GM18517 (cell line): ENCODE results near the gene PPFIBP2.

Source experiments
- ATAC-seq: cut with Tn5 transposase; IDR thresholded peaks from one replicate; pipeline ENCODE4 v1.9.1; 2021; ENCODE audit warnings: mild to moderate bottlenecking, moderate library complexity; ENCODE audit not compliant: unreplicated experiment

PPFIBP2 gene

DNA sequence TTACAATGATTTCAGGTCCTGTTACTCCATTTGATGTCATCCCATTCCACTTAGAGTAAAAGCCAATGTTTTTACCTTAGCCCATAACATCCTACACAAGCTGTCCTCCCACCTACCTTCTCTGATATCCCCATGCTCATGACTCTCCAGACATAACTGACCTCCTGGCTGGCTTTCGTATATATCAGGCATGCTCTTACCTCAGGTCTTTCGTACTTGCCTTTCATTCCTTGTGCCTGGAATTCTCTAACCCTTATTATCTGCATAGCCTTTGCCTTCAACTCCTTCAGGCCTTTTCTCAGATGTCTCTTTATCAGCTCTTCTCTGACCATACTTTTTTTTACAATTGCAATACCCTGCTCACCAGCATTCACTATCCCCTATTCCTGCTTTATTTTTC lies 169.8 kb downstream of the PPFIBP2 start:
- no peak for ATAC-seq

DNA sequence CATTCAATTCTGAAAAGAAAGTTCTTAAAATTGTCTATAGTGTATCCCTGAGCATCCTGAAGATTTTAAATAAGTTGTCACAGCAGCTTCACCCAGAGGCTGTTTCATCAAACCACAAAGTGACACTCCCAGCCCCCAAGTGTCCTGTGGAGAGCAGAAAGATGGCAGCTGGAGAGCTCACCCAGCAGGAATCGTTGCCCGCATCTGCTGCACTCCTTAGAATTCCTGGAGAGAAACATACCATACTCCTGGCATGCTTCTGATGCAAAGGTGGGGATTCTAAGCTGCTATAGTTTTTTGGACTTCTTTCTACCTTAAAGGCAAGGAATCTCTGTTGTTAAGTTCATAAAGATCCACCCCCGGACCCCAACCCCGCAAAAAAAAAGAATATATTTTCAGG lies 173.0 kb downstream of the PPFIBP2 start:
- no peak for ATAC-seq

DNA sequence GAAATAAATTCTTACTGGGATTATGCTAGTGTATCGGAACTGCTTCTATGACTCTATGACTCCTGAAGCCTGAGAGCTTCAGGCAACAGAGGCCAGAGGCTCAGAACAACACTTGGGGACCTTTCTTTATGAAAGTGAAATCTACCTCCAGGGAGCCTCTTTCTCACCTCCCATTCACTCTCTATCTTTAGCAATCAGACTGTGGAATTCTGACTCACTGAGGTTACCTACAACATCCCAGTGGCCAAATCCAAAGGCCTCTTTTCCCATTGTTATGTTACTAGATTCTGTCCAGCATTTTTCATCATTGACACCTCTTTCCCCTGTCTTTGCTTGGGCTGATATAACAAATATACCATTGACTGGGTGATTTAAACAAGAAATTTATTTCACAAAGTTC lies 173.6 kb downstream of the PPFIBP2 start:
- no peak for ATAC-seq

DNA sequence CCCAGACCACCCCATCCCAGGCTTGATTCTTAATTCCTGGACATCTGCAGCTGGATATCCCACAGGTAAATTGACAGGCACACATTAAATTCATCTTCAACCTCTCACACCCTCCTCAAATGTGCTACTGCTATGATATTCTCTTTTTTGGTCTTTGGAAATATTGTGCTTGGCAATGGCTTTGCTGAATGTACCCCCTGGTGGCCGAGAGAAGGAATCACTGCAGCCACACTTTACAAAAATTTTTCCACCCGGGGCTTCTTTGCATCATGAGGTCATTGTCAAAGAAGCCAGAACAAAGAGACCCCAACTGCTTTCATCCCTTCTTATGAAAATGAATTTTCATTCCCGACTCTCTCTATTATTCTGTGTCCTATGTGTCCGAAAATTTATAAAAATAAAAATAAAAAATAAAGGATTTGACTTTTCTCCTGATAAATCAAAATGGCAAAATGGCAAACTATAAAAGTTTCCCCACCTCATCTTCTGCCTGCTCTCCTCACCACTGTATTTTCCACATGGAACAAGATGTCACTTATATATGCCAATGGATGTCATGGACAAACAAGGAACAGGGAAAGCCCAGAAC lies 174.5 kb downstream of the PPFIBP2 start:
- ATAC-seq: no peak

DNA sequence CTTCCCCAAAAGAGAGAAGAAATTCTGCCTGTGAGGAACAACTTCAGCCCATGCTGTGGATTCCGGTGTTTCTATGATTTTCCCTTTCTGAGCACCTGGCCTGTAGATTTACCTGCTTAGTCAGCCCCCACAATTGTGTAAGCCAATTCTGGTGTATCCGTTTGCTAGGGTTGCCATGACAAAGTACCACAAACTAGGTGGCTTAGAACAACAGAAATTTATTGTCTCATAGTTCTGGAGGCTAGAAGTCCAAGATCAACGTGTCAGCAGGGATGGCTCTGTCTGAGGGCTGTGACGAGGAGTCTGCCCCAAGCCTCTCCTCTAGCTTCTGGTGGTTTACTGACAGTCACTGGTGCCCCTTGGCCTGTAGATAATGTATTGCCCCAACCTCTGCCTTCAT lies 175.4 kb downstream of the PPFIBP2 start:
- ATAC-seq: no peak

DNA sequence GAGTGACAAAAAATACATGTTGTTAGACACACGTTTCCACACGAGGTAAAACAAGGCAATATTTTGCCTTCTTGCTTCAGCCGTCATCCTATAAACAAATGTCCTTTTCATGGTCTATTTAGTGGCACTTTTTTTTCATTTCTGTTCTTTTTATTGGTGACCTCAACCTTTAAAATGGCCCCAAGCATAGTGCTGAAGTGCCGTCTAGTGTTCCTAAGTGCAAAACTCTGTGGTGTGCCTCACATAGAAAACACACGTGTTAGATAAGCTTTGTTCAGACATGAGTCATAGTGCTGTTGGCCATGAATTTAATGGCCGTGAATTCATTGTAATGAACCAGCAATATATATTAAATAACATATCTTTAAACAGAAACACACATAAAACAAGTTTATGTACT lies 176.8 kb downstream of the PPFIBP2 start:
- ATAC-seq: no peak

DNA sequence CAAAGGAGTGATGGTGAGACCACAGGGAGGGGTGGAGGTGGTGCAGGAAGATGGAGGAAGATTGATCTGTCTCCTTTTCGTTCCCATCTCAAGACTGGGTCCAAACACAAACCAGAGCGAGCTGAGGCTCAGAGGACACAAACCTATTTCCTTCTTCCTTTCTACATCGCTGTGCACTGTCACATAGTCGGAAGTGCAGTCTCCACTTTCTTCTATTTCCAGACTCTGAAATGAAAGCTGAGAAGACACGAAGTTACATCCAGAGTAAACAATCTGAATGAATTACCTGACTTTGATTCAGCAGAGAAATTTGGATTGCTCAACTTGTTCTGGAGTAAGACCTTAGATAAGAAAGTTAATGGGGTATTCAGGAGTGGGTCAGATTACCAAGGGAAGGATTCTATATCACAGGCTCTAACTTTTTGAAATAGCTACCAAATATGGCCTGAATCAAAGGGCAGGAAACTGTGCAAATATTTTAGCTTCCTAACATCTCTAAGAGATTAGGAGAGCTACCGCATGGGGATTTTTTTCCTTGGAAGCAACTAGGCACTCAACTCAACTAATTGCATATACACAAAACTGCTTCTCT lies 178.1 kb downstream of the PPFIBP2 start:
- ATAC-seq: no peak

DNA sequence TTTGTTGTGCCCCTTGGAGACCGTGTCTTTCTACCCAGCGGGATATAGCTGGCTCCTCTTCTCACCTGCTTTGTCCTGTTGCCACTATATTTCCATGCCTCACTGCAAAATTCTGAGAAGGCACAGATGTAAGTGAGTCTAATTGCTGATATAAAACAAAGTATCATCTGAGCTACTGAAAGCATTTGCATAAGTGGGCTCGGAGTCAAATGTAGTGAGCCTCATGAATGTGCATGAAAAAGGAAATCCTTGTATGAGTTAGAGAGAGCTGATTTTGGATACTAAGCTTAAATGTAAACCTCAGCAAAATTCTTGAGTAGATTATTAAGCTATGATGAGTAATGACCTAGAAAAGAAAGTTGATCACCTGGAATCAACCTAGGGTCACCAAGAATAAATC lies 178.6 kb downstream of the PPFIBP2 start:
- no peak for ATAC-seq

DNA sequence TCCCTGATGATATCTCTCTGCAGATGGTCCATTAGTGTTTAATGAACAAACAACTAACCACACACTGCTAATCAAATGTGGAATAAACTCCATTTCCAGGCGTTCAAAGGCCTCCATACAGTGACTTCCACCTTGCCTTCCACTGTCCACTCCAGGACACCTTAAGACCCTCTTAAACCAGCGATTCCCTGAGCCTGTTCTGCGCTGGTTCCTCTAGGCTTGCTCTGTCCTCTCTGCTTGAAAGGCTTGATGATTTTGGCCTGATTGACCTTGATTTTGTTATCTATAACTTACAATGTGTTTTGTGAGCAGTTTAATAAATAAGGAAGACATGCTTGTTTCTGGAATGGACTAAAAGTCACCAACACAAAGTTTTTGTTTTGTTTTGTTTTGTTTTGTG lies 180.4 kb downstream of the PPFIBP2 start:
- ATAC-seq: no peak

DNA sequence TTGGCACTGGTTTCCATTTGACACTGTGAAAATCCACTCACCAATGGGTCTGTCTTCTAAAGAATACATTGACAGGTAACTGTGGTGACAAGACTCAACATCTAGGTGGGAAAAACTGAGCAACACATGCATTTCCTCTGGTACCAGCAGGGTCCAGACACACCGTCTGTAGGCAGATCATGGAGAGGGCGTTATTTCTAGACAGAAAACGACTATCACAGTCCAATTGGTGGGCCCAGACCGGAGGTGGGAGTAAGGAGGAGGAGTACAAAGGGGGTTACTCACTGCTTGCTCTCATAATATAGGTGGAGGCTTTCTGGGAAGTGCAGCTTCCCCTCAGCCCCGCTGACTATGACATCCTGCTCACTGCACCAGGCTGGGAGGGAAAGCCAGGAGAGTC lies 182.6 kb downstream of the PPFIBP2 start:
- no peak for ATAC-seq
